GM13976 (cell line): ENCODE data around the gene RASA3.

Source experiments
- DNase-seq: peaks from one replicate; pipeline ENCODE4 v3.0.0; 2012; ENCODE audit warnings: low spot score
- in situ Hi-C: fragments of 300-500 bp; cut with MboI; formaldehyde crosslinking; loops from one replicate; pipeline ENCODE4 v1.12.0; 2022; ENCODE audit warnings: low sequenced_read_pairs, mixed read lengths, inconsistent platforms; ENCODE audit not compliant: unreplicated experiment
- TF ChIP-seq, protein P1 (sequence below): IDR thresholded peaks from 2 replicates; pipeline ENCODE4 v1.5.1; 2012; ENCODE audit warnings: borderline replicate concordance, mild to moderate bottlenecking; ENCODE audit not compliant: insufficient read depth; ENCODE audit errors: extremely low read depth, missing control alignments, control extremely low read depth

Gene RASA3

DNA sequence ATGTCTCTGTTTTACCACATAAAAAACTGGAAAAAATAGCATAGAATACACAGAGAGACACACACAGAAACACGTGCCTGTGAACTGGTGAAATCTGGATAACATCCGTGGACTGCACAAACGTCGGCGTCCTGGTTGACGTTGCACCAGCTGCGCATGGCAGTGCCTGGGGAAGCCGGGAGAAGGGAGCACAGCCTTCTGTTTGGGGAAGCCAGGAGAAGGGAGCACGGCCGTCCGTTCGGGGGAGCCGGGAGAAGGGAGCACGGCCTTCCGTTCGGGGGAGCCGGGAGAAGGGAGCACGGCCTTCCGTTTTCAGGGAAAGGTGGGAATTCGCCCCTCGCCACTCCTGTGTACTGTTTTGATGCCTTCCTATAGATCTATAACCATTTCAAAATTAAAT is 94.7 kb downstream of the RASA3 start:
- in situ Hi-C loops: no loop called here
- no peak for DNase-seq
- TF ChIP-seq, protein P1, sequence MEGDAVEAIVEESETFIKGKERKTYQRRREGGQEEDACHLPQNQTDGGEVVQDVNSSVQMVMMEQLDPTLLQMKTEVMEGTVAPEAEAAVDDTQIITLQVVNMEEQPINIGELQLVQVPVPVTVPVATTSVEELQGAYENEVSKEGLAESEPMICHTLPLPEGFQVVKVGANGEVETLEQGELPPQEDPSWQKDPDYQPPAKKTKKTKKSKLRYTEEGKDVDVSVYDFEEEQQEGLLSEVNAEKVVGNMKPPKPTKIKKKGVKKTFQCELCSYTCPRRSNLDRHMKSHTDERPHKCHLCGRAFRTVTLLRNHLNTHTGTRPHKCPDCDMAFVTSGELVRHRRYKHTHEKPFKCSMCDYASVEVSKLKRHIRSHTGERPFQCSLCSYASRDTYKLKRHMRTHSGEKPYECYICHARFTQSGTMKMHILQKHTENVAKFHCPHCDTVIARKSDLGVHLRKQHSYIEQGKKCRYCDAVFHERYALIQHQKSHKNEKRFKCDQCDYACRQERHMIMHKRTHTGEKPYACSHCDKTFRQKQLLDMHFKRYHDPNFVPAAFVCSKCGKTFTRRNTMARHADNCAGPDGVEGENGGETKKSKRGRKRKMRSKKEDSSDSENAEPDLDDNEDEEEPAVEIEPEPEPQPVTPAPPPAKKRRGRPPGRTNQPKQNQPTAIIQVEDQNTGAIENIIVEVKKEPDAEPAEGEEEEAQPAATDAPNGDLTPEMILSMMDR: no peak

DNA sequence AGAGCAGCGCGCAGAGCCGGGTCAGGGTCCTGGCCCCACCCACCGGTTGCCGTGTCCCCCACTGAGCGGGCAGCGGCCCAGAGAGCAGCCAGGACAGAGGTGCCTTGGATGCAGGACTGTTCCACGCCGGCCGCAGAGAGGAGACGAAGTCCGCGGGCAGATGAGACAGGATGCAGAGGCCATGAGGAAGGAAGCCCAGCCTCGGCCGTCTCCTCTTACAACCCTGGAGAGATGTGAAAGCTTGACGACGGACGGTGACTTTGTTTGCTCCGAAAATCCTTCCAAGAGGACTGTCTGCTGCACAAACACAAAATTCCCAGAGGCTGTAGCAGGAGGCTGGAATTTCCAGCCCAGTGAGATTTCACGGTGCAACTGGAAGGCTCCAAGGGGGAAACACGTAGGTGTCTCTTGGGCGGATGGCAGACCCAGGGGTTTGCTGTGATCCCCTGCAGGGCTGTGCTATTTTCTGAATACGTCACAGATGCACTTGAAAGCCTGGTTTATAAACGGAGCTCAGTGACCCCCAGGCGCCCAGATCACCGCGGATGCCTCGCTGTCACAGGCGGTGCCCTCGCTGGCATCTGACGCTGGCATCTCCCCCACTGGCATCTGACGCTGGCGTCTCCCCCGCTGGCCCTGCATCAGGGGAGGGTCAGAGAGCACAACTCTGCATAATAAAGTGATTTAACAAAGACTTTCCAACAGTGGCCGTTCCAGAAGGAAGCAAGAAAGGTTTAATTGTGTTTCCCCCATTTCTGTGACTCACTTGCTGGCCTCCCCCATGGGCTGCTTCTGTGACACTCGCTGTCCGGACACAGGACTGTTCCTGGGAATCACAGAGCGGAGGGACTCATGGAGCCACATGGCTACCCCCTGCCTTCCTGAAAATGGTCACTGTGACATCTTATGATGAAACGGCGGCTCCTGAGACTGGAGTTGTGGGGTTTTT is 96.6 kb downstream of the RASA3 start:
- TF ChIP-seq, protein P1: no peak
- in situ Hi-C loops: no loop called here
- DNase-seq: no peak

DNA sequence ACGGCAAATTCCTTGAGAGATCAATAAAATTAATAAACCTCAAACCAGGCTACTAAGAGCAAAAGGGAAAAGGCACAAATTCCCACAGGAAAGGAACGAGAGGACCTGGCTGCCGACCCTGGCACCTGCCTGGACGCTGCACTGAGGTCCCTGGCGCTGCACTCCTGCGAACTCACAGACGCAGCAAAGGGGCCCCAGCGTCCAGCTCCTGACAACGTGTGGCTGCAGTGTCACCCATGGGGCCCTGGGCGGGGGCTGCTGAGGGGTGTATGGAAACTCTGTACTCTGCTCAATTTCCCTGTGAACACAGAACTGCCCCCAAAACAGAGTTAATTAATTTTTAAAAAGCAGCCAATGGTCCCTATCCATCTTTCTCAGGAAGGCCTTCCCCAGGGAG is 97.2 kb downstream of the RASA3 start:
- DNase-seq: no peak
- in situ Hi-C loops: no loop called here
- TF ChIP-seq, protein P1: no peak

DNA sequence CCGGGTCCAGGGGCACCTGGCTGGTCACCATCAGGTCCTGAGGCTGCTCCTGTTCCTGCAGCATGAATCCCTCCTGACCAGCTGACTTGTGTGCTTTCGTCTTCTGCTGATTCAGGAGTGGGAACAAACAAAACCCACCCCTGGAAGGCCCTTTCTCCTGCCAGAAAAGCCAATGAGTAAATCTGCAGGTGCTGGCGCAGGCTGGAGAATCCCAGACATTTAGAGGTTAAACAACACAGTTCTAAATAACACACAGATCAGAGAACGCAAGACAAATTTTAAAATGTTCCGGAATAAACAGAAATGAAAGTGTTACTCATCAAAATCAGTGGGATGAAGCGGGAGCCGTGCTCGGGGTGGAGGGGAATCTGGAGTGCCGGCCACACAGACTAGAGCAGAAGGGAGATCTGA is 97.9 kb downstream of the RASA3 start:
- TF ChIP-seq, protein P1: no peak
- DNase-seq: no peak
- in situ Hi-C loops: no loop called here

DNA sequence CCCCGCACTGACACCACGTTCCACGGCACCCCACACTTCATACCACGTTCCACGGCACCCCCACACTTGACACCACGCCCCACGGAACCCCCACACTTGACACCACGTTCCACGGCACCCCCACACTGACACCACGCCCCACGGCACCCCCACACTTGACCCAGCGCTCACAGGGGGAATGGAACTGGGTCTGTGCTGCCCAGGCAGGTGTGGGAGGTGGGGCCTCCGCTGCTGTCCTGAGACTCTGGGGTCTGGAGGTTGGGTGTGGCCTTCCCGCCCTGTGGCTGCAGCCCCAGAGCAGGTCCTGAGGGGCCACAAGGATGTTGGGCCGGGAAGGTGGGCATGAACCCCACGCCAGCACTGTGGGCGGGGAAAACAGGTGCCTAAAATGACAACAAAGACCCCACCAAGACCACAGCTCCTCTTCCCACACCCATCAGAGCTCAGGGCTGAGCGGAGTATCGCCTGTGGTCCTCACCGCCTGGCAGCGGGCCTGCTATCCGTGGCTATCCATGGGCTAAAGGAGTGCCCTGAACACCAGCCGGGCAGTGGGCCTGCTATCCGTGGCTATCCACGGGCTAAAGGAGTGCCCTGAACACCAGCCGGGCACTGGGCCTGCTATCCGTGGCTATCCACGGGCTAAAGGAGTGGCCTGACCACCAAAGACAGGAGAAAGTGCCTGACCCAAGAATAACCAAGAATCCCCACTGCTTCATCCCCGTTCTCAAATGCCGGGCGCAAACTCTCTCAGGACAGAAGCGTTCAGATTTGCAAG is 98.7 kb downstream of the RASA3 start:
- in situ Hi-C loops: no loop called here
- TF ChIP-seq, protein P1: no peak
- DNase-seq: no peak

DNA sequence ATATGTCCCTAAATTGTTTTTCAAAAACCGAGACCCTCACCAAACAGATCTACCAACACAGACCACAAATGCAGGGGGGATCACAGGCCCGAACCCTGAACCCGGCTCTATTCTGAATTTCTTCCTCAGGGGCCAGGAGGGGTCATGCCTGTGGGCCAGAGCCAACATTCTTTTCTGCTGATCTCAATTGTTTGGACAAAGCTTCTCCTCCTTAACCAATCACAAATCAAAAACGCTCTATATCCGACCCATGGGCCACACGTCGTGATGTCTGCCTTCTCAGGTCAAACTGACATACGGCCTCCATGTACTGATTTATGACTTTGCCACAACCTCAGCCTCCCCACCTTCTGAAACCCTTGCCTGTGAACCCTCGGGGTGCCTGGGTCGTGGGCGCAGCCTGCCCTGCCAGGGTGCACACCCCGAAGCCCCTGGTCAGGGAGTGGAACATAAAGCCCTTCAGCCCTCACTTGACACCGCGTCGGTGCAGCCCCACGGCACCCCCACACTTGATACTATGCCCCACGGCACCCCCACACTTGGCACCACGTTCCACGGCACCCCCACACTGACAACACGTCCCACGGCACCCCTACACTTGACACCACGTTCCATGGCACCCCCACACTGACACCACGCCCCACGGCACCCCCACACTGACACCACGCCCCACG is 100.2 kb downstream of the RASA3 start:
- in situ Hi-C loops: no loop called here
- no peak for DNase-seq
- TF ChIP-seq, protein P1: no peak
